Spleen (tissue), 7 donors: Measurements from ENCODE around the gene VCPKMT.

Source experiments
- POLR2A ChIP-seq, 3 donors: fragments of 450-650 bp; IDR thresholded peaks; one replicate each; pipeline ENCODE4 v1.5.1; 2017; ENCODE audit warnings: antibody characterized with exemption in 3 of 3, mild to moderate bottlenecking in 1 of 3
- POLR2AphosphoS5 ChIP-seq, 3 donors: sonication (generic); formaldehyde crosslinking; IDR thresholded peaks; one replicate each; pipeline ENCODE4 v1.5.1; 2017; ENCODE audit warnings: antibody characterized with exemption in 3 of 3
- TF ChIP-seq, protein P1 (sequence below), 11 experiments: fragments of 200-600 bp in 7 of 11; fragments of 450-650 bp in 4 of 11; sonication (generic) in 4 of 11; IDR thresholded peaks in 8 of 11; conservative IDR thresholded peaks in 3 of 11; 1 replicate in 7 of 11; 2 replicates in 4 of 11; pipeline versions ENCODE4 v1.4.0 to v1.8.0; 2016 to 2021; ENCODE audit warnings: antibody characterized with exemption in 11 of 11, inconsistent platforms in 4 of 11, mild to moderate bottlenecking in 1 of 11
- donor health status: DM: no; HTN: no; CAD: no; lungs with moderate emphysema.
- donor health status: DM: no; HTN: no; CAD: no.
- donor health status: DM: no; HTN: no; CAD: no.

DNA sequence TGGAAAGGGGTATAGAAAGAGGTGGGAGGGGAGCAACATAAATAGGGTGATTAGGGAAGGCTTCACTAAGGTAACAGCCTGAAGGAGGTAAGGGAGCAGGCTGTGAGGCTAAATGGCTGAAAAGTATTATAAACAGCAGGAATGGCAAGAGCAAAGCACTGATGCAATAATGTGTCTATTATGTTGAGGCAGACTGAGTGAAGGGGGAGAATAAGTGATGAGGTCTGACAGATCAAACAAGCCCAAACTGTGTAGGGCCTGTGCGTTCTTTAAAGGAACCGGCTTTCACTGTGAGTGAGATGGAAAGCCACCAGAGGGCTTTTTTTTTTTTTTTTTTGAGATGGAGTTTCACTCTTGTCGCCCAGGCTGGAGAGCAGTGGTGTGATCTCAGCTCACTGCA is 6.7 kb upstream of the VCPKMT start:
- TF ChIP-seq, protein P1, sequence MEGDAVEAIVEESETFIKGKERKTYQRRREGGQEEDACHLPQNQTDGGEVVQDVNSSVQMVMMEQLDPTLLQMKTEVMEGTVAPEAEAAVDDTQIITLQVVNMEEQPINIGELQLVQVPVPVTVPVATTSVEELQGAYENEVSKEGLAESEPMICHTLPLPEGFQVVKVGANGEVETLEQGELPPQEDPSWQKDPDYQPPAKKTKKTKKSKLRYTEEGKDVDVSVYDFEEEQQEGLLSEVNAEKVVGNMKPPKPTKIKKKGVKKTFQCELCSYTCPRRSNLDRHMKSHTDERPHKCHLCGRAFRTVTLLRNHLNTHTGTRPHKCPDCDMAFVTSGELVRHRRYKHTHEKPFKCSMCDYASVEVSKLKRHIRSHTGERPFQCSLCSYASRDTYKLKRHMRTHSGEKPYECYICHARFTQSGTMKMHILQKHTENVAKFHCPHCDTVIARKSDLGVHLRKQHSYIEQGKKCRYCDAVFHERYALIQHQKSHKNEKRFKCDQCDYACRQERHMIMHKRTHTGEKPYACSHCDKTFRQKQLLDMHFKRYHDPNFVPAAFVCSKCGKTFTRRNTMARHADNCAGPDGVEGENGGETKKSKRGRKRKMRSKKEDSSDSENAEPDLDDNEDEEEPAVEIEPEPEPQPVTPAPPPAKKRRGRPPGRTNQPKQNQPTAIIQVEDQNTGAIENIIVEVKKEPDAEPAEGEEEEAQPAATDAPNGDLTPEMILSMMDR (IDR thresholded peaks at IDR 0.05 in 8 of 11, conservative IDR thresholded peaks at IDR 0.05 in 3 of 11), result no peak
- TF ChIP-seq POLR2AphosphoS5 (IDR thresholded peaks at IDR 0.05) (no peak), POLR2A (IDR thresholded peaks at IDR 0.05) (no peak)
